ENCODE measurements around the gene IGSF9.

IGSF9 gene

GRCh38 chr1:159930634-159931033 is 14.8 kb downstream of the IGSF9 start:
- no peak for DNase-seq

GRCh38 chr1:159930216-159930615 is 15.2 kb downstream of the IGSF9 start:
- no peak for DNase-seq

GRCh38 chr1:159929155-159930051 is 16.0 kb downstream of the IGSF9 start:
- DNase-seq = no peak

- no peak for DNase-seq
Observed at GRCh38 chr1:159928491-159929050, 16.8 kb downstream of the IGSF9 start.

- no peak for DNase-seq
Observed at GRCh38 chr1:159927849-159928431, 17.5 kb downstream of the IGSF9 start.

GRCh38 chr1:159927211-159927848 is 18.1 kb downstream of the IGSF9 start:
- no peak for DNase-seq

- no peak for DNase-seq
Observed at GRCh38 chr1:159925719-159926078, 19.7 kb downstream of the IGSF9 start.

- peak; percentile 83 for DNase-seq
Observed at GRCh38 chr1:159924791-159925718, 20.4 kb downstream of the IGSF9 start, which contains the start of gene TAGLN2. Gene TAGLN2 (minus strand): TSS chr1:159925507. CDS start chr1:159920509, 4,998 bp downstream.

- peak; percentile 87 for DNase-seq
Observed at GRCh38 chr1:159924025-159924790, 21.2 kb downstream of the IGSF9 start.

GRCh38 chr1:159923203-159924024 is 22.0 kb downstream of the IGSF9 start:
- peak; percentile 24 for DNase-seq

- DNase-seq = no peak
Observed at GRCh38 chr1:159922511-159923202, 22.8 kb downstream of the IGSF9 start.

- DNase-seq = no peak
Observed at GRCh38 chr1:159921700-159922504, 23.5 kb downstream of the IGSF9 start.

- DNase-seq = no peak
Observed at GRCh38 chr1:159921251-159921650, 24.2 kb downstream of the IGSF9 start.

GRCh38 chr1:159920651-159921050 is 24.8 kb downstream of the IGSF9 start:
- no peak for DNase-seq

GRCh38 chr1:159920202-159920601 is 25.2 kb downstream of the IGSF9 start:
- no peak for DNase-seq

GRCh38 chr1:159919236-159919865 is 26.1 kb downstream of the IGSF9 start:
- no peak for DNase-seq

- DNase-seq = no peak
Observed at GRCh38 chr1:159918352-159919200, 26.8 kb downstream of the IGSF9 start.

Data from T1000 (cell line).